Caco-2 (cell line): Measurements from ENCODE around the gene LIN28B. TPM values are rescaled to one million over a fixed set of nuclear protein-coding genes. Genes with fewer than 3 reads are reported as not detected.

Source experiments
- BruUV-seq: library from RNA; stranded (reverse); fragments of 400-500 nt; replicated peaks from 2 replicates; lab custom pipeline; 2021; lab: Mats Ljungman, UMichigan
- CTCF ChIA-PET: fragments of 300-600 bp; sonication (Branson Sonifier 250); formaldehyde crosslinking; loops from one replicate; lab custom pipeline; 2022; ENCODE audit warnings: antibody characterized with exemption; lab: Charles Lee
- POLR2A ChIA-PET: fragments of 300-600 bp; sonication (Branson Sonifier 250); formaldehyde crosslinking; loops from one replicate; lab custom pipeline; 2022; ENCODE audit warnings: antibody characterized with exemption; lab: Charles Lee
- DNase-seq, 2 experiments: peaks; one replicate each; pipeline versions ENCODE4 v3.0.0 to v3.0.0-alpha.2; 2020 to 2022
- H3K27me3 ChIP-seq: replicated peaks from 2 replicates; pipeline ENCODE4 v1.6.0; 2011; ENCODE audit warnings: low read length; ENCODE audit not compliant: control insufficient read depth, insufficient read depth
- H3K36me3 ChIP-seq: 2 replicates; pipeline ENCODE4 v1.5.1; 2011; ENCODE audit warnings: low read length; ENCODE audit not compliant: control insufficient read depth, insufficient read depth
- H3K4me1 ChIP-seq: fragments of 250-450 bp; sonication (Bioruptor Pico); 2 replicates; pipeline ENCODE4 v1.5.1; 2020; ENCODE audit warnings: mild to moderate bottlenecking
- H3K4me3 ChIP-seq: 2 replicates; pipeline ENCODE4 v1.5.1; 2011; ENCODE audit warnings: low read depth, mild to moderate bottlenecking, control low read depth, low read length
- H3K9me3 ChIP-seq: fragments of 250-450 bp; sonication (Bioruptor Pico); 2 replicates; pipeline ENCODE4 v1.5.1; 2020; ENCODE audit warnings: mild to moderate bottlenecking, moderate library complexity
- H3K27ac Mint-ChIP-seq: one replicate; pipeline ENCODE4 v1.8.0; 2022; ENCODE audit warnings: mixed read lengths; ENCODE audit not compliant: unreplicated experiment
- H3K27me3 Mint-ChIP-seq: one replicate; pipeline ENCODE4 v1.8.0; 2022; ENCODE audit warnings: mixed read lengths; ENCODE audit not compliant: insufficient read depth, unreplicated experiment
- H3K36me3 Mint-ChIP-seq: one replicate; pipeline ENCODE4 v1.8.0; 2022; ENCODE audit warnings: mild to moderate bottlenecking, mixed read lengths; ENCODE audit not compliant: insufficient read depth, unreplicated experiment
- H3K4me1 Mint-ChIP-seq: one replicate; pipeline ENCODE4 v1.8.0; 2022; ENCODE audit warnings: low read depth, mixed read lengths; ENCODE audit not compliant: unreplicated experiment
- H3K4me3 Mint-ChIP-seq: one replicate; pipeline ENCODE4 v1.8.0; 2022; ENCODE audit warnings: mild to moderate bottlenecking, moderate library complexity, mixed read lengths; ENCODE audit not compliant: unreplicated experiment
- H3K9me3 Mint-ChIP-seq: one replicate; pipeline ENCODE4 v1.8.0; 2022; ENCODE audit warnings: mixed read lengths; ENCODE audit not compliant: unreplicated experiment
- intact Hi-C: fragments of 100-400 bp; cut with micrococcal nuclease; formaldehyde crosslinking; loops from one replicate; pipeline ENCODE4 v1.10.0; 2022; ENCODE audit not compliant: unreplicated experiment
- total RNA-seq: library from RNA; stranded (reverse); gene quantifications from 2 replicates; pipeline ENCODE4 v1.2.3, GENCODE V29; 2022
- TF ChIP-seq, protein P1 (sequence below), 2 experiments: fragments of 200-600 bp in 1 of 2; IDR thresholded peaks; 1 replicate in 1 of 2; 2 replicates in 1 of 2; pipeline versions ENCODE4 v1.5.1 to v1.8.0; 2011 to 2022; ENCODE audit warnings: antibody characterized with exemption in 1 of 2, control low read depth in 1 of 2, inconsistent platforms in 1 of 2, low read depth in 1 of 2, low read length in 1 of 2, mild to moderate bottlenecking in 1 of 2, moderate library complexity in 1 of 2; ENCODE audit not compliant: insufficient read depth in 1 of 2, severe bottlenecking in 1 of 2, unreplicated experiment in 1 of 2

The LIN28B gene
- total RNA-seq, 1 experiment from 2014 or later, result 6.6 TPM

DNA sequence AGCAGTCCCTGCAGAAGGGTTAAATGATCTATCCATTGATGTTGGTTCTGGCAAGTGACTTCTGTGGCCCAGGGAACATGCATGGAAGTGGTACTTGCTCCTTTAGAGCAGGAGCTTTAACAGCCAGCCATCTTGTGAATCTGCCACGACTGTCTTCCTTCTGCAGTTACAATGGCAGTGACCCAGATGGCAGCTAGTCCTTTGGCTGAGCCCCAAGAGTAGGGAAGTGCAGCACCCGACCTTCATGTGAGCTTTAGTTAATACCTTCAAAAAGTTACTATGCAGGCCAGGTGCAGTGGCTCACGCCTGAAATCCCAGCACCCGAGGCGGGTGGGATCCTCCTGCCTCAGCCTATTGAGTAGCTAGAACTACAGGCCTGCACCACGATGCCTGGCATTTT, 156.5 kb downstream of the LIN28B start:
- CTCF ChIA-PET, result interaction anchor here (0.6 kb wide), 1 partner anchor 1247 kb away, joined by 3 read pairs; the partner anchor contains the start of gene CRYBG1
- no peak for DNase-seq
- intact Hi-C loops, result no loop called here
- Histone ChIP-seq H3K36me3 (no peaks in the 10 kb centered on the region), H3K27me3 (no peaks in the 10 kb centered on the region), H3K4me3 (no peak overlapping the region), H3K9me3 (no peaks in the 10 kb centered on the region), H3K4me1 (no peaks in the 10 kb centered on the region; the same call in 1 of the 2 replicates)
- H3K27me3 Mint-ChIP-seq, result no peaks in the 10 kb centered on the region
- H3K4me3 Mint-ChIP-seq, result no peak overlapping the region
- H3K36me3 Mint-ChIP-seq, result no peaks in the 10 kb centered on the region
- no TSS peak for BruUV-seq
- TF ChIP-seq, protein P1, sequence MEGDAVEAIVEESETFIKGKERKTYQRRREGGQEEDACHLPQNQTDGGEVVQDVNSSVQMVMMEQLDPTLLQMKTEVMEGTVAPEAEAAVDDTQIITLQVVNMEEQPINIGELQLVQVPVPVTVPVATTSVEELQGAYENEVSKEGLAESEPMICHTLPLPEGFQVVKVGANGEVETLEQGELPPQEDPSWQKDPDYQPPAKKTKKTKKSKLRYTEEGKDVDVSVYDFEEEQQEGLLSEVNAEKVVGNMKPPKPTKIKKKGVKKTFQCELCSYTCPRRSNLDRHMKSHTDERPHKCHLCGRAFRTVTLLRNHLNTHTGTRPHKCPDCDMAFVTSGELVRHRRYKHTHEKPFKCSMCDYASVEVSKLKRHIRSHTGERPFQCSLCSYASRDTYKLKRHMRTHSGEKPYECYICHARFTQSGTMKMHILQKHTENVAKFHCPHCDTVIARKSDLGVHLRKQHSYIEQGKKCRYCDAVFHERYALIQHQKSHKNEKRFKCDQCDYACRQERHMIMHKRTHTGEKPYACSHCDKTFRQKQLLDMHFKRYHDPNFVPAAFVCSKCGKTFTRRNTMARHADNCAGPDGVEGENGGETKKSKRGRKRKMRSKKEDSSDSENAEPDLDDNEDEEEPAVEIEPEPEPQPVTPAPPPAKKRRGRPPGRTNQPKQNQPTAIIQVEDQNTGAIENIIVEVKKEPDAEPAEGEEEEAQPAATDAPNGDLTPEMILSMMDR (IDR thresholded peaks at IDR 0.05; ENCODE audit: insufficient read depth in 1 of 2, low read depth in 1 of 2, low read length in 1 of 2, severe bottlenecking in 1 of 2, unreplicated experiment in 1 of 2), result no peak
- POLR2A ChIA-PET, result no interaction called here
- no peaks in the 10 kb centered on the region for H3K9me3 Mint-ChIP-seq
- H3K4me1 Mint-ChIP-seq, result peaks cover 11% of the 10 kb centered on the region
- H3K27ac Mint-ChIP-seq, result no peak overlapping the region

DNA sequence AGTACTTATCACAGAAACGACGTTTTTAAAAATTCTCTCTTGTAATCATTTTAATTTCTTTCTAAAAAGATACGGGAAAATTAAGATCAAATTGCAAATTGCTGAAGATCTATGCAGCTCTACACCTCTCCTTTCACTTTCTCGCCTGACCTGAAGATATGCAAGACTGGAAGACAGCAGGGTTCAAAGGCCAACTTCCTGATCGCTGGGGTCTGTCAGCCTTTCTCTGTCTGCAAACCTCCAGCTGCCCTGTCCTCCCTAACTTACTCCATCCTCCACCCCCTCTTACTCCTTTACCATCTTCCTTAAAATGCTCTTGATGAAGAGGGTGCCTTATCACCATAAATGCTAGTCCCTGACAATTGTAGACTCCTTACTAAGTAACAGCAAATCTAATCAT, 159.2 kb downstream of the LIN28B start:
- Mint-ChIP-seq H3K36me3 (no peaks in the 10 kb centered on the region), H3K9me3 (no peaks in the 10 kb centered on the region), H3K4me1 (peaks cover 5% of the 10 kb centered on the region), H3K27me3 (no peaks in the 10 kb centered on the region), H3K4me3 (no peak overlapping the region), H3K27ac (no peak overlapping the region)
- Histone ChIP-seq H3K4me3 (no peak overlapping the region), H3K9me3 (no peaks in the 10 kb centered on the region), H3K27me3 (no peaks in the 10 kb centered on the region), H3K4me1 (no peaks in the 10 kb centered on the region; the same call in 1 of the 2 replicates), H3K36me3 (no peaks in the 10 kb centered on the region)
- CTCF ChIA-PET, result interaction anchor here (0.7 kb wide), 1 partner anchor 29 kb away, joined by 3 read pairs; no protein-coding TSS in a partner anchor
- TF ChIP-seq, protein P1 (IDR thresholded peaks at IDR 0.05; ENCODE audit: insufficient read depth in 1 of 2, low read depth in 1 of 2, low read length in 1 of 2, severe bottlenecking in 1 of 2, unreplicated experiment in 1 of 2), result no peak
- no peak for DNase-seq
- BruUV-seq, result no TSS peak
- intact Hi-C loops, result no loop called here
- POLR2A ChIA-PET, result no interaction called here

DNA sequence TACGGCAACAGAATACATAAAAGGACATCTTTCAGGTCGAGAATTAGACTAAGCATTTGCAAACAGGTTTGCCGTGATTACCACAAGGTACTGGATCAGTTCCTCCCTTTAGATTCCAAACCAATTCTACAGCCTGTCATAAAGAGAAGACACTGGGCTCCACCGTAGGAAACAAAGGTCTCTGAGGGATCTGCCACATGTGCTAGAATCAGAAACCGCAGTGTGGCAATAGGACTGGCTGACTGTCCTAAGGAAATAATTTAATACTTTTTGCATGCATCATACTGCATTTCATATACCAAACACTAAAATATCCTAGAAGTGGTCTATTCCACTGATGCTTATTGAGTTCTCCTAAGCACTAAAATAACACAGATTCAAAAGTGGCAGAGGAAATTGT, 163.7 kb downstream of the LIN28B start:
- H3K27me3 Mint-ChIP-seq, result no peaks in the 10 kb centered on the region
- POLR2A ChIA-PET, result no interaction called here

More for the DNA sequence above, 163.7 kb downstream of the LIN28B start:
- Histone ChIP-seq H3K9me3 (no peaks in the 10 kb centered on the region), H3K36me3 (no peaks in the 10 kb centered on the region), H3K4me3 (no peak overlapping the region), H3K4me1 (no peaks in the 10 kb centered on the region; the same call in 1 of the 2 replicates), H3K27me3 (no peaks in the 10 kb centered on the region)
- Mint-ChIP-seq H3K4me3 (no peak overlapping the region), H3K9me3 (no peaks in the 10 kb centered on the region), H3K27ac (no peak overlapping the region), H3K36me3 (no peaks in the 10 kb centered on the region), H3K4me1 (peaks cover 5% of the 10 kb centered on the region)
- CTCF ChIA-PET, result interaction anchor here (1.0 kb wide), 1 partner anchor 311 kb away, joined by 5 read pairs; no protein-coding TSS in a partner anchor
- TF ChIP-seq, protein P1 (IDR thresholded peaks at IDR 0.05; ENCODE audit: insufficient read depth in 1 of 2, low read depth in 1 of 2, low read length in 1 of 2, severe bottlenecking in 1 of 2, unreplicated experiment in 1 of 2), result no peak
- BruUV-seq, result no TSS peak
- intact Hi-C loops, result no loop called here
- DNase-seq, result no peak
